GM19438 (cell line): Measurements from ENCODE around the gene PDSS1.
A peak's percentile ranks its signal among the peaks of the same experiment; 100 is the strongest.
"Not testable (repeated sequence)": the region's sequence is repeated elsewhere in the genome, so short reads cannot be mapped to it uniquely, and the experiment has no call there.

Experiments used
- ATAC-seq: cut with Tn5 transposase; IDR thresholded peaks from one replicate; pipeline ENCODE4 v1.9.1; 2021; ENCODE audit warnings: low read depth; ENCODE audit not compliant: unreplicated experiment

Gene PDSS1, protein sequence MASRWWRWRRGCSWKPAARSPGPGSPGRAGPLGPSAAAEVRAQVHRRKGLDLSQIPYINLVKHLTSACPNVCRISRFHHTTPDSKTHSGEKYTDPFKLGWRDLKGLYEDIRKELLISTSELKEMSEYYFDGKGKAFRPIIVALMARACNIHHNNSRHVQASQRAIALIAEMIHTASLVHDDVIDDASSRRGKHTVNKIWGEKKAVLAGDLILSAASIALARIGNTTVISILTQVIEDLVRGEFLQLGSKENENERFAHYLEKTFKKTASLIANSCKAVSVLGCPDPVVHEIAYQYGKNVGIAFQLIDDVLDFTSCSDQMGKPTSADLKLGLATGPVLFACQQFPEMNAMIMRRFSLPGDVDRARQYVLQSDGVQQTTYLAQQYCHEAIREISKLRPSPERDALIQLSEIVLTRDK

DNA sequence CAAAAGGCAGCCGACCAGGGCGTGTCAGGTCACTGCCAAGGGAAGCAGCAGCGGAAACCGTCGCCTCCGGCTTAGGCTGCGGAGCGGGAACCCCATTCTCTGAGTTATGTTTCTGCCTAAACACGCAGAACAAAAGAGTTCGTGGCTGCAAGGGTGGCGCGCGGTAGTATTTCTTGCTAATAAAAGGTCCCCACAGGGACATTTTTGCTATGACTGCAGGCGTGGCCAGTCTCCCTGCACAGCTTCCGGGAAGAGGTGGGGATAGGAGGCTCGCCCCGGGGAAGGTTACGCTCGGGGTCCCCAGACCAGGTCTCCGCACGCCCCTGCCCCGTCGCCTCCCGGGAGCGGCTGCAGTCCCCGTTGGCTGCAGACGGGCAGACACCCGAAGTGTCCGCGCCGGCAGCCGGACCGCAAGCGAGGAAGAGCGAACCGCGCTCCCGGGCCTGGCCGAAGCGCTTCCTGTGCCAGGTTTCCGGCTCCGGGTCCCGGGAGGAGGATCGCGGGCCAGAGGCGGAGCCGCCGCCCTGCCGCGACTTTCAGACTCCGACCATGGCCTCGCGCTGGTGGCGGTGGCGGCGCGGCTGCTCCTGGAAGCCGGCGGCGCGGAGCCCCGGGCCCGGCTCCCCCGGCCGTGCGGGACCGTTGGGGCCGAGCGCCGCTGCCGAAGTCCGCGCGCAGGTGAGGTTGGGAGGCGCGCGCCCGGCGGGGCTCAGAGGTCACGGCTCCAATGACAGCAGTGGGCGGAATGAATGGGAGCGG, at the start of gene PDSS1:
PDSS1 (plus strand) TSS at position 539 of the 759 bp plus-strand sequence; CDS start at position 550, 11 bp downstream.
- ATAC-seq = peak; percentile 81

GRCh38 chr10:26648245-26648636, 49.3 kb upstream of the PDSS1 start:
- ATAC-seq = not testable (repeated sequence)

DNA sequence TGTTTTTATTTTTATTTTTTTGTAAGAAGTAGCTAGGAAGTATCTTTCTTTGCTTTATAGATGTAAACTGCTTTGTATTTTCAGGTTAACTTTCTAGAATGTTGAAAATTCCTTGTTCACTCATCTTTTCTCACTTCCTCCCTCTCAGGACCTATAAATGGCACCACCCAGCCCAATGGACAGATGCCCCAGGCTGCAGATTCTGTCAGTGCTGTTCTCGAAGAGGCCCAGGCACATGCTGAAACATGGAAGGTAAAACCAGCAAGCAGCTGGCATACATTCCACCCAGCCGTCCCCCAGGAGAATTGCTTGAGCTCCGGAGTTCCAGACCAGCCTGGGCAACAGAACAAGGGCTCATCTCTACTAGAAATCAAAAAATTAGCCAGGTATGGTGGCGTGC, 47.1 kb upstream of the PDSS1 start:
- ATAC-seq = no peak

DNA sequence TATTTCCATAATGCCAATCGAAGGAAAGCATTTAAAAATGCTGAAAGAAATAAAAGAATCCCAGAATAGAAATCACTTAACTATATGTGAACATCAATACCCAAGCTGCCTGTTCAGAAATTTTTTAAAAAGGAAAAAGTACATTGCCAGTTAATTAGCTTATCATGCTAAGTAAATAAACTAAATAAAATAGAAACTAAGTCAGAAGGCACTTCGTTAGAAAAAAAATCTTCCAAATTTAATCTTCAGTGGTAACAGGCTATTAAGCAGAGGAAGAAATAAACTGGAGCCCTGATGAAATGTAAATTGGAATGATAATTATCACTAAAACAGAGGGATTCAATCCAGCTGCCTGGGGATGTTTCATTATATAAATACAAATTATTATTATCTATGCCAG, 46.0 kb upstream of the PDSS1 start:
- not testable (repeated sequence) for ATAC-seq

- no peak for ATAC-seq
Observed at GRCh38 chr10:26653004-26653403, 44.5 kb upstream of the PDSS1 start.

GRCh38 chr10:26655746-26656145, 41.8 kb upstream of the PDSS1 start:
- ATAC-seq = no peak

DNA sequence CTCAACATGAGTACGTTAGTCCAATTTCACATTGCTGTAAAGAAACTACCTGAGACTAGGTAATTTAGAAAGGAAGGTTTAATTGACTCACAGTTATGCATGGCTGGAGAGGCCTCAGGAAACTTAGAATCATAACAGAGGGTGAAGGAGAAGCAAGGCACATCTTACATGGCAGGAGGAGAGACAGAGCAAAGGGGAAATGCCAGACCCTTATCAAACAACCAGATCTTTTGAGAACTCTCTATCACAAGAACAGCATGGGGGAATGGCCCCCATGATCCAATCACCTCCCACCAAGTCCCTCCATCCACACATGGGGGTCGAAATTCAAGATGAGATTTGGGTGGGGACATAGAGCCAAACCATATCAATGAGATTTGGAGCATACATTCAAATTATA, 34.6 kb upstream of the PDSS1 start:
- no peak for ATAC-seq

GRCh38 chr10:26665080-26666048, 32.1 kb upstream of the PDSS1 start:
- no peak for ATAC-seq

DNA sequence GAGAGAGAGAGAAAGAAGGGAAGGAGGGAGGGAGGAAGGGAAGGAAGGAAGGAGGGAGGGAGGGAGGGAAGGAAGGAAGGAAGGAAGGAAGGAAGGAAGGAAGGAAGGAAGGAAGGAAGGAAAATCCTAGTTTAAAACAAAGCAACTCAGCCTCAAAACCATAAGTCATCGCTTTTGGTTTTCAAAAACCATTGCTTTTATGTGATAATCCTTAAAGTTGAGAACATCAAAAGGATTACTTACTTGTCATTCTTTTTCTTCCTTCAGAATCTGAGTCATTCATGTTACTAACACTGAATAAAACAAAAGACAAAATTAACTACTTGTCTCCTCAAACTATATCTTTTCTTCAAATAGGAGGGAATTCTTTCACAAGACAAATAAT, 21.6 kb upstream of the PDSS1 start:
- no peak for ATAC-seq

- no peak for ATAC-seq
Observed at GRCh38 chr10:26679588-26679987, 17.9 kb upstream of the PDSS1 start.

- no peak for ATAC-seq
Observed at GRCh38 chr10:26681076-26681475, 16.4 kb upstream of the PDSS1 start.

- not testable (repeated sequence) for ATAC-seq
Observed at GRCh38 chr10:26681971-26682370, 15.5 kb upstream of the PDSS1 start.

DNA sequence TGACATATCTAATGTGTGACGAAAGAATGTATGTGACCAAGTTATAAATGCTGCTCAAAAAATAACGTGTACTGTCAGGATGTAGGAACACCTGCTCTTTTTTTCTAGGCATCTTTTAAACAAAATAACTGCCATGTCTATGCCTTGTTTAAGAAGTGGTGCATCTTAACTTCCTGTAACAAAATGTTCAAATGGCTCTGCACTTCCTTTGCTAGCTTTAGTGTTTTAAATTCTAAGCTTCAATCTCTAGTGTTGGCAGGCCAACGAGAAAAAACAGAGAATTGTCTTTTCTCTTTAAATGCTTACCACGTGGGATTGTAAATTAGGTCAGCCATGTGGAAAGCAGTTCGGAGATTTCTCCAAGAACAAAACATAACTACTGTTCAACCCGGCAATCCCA, 14.6 kb upstream of the PDSS1 start:
- no peak for ATAC-seq

- ATAC-seq = peak; percentile 92
Observed at GRCh38 chr10:26684667-26685264, 12.7 kb upstream of the PDSS1 start.

DNA sequence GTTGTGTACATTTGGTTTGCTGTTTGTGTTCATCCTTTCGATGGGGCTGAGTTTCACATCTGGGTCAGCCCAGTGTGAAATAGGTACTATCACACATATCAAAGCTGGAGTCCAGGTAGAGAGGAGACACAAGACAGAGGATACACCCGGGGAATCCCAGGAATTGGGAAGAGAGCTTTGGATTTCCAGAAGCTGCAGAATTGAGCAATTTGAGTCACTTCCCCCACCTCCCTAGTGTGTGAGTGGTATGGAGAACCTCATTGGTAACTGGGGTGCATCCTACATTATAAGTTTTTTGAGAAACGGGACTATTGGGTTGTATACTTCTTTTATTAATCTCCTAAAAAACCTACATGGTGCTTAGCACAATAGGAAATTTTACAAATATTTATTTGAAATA, 12.1 kb upstream of the PDSS1 start:
- no peak for ATAC-seq

DNA sequence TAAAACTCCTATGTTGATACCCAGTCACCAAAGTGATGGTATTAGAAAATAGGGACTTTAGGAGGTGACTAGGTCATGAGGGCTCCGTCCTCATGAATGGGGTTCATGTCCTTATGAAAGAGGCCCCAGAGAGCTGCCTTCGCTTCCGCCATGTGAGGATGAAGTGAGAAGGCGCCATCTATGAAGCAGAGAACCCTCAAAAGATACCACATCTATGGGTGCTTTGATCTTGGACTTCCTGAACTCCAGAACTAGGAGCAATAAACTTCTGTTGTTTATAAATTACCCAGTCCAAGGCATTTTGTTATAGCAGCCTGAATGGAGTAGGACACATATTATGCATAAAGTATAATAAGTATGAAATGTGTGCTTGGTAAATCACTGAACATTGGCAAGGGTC, 8.1 kb upstream of the PDSS1 start:
- no peak for ATAC-seq

- ATAC-seq = no peak
Observed at GRCh38 chr10:26690731-26691475, 6.6 kb upstream of the PDSS1 start.

DNA sequence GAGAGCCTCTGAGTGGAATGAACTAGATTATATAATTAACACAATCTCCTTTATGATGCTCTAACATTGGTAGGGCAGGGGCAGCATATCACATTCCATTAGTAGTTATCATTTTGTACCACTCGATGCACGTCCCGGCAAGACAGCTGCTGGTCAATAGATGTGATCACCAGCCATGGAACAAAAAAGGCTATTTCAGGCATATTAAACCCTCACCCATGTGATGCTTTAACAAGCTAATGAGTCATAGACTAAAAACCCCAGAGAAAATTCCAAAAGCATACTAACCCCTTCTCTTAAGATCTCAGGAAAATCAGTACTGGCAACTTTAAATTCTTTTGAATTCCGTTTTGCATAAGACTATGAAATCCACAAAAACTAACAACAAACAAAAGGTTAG, 3.0 kb upstream of the PDSS1 start:
- not testable (repeated sequence) for ATAC-seq

DNA sequence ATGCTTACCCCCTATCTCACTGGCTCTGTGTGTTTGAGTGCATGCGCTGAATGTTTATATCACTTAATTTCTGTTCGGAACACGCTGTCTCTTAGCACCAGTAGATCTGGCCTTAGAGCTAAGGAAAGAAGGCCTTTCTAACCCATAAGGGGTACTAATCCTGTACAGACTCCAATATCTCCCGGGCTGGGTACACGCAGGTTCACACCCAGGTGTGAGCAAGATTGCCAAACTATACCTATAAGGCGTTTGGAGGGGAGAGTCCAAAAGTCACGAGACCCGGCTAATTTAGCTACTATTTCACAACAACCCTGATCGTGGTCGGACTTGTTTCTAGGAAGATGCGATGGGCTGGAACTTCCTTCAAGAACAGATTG, 727 bp upstream of the PDSS1 start:
- ATAC-seq = no peak
